NCI-H446 (cell line): ENCODE data around the gene RBM28.

ENCODE experiments used
- DNase-seq, 2 experiments: peaks; one replicate each; lab custom pipeline; 2025; lab: John Stamatoyannopoulos, UW

The RBM28 gene, protein sequence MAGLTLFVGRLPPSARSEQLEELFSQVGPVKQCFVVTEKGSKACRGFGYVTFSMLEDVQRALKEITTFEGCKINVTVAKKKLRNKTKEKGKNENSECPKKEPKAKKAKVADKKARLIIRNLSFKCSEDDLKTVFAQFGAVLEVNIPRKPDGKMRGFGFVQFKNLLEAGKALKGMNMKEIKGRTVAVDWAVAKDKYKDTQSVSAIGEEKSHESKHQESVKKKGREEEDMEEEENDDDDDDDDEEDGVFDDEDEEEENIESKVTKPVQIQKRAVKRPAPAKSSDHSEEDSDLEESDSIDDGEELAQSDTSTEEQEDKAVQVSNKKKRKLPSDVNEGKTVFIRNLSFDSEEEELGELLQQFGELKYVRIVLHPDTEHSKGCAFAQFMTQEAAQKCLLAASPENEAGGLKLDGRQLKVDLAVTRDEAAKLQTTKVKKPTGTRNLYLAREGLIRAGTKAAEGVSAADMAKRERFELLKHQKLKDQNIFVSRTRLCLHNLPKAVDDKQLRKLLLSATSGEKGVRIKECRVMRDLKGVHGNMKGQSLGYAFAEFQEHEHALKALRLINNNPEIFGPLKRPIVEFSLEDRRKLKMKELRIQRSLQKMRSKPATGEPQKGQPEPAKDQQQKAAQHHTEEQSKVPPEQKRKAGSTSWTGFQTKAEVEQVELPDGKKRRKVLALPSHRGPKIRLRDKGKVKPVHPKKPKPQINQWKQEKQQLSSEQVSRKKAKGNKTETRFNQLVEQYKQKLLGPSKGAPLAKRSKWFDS

GRCh38 chr7:128343554-128344430 lies at the start of gene RBM28:
RBM28 (minus strand) TSS chr7:128343908; CDS start chr7:128343793, 115 bp downstream.
- DNase-seq: peak; percentile 79 to 91

GRCh38 chr7:128392446-128393327 lies 49.0 kb upstream of the RBM28 start:
- no peak for DNase-seq

DNA sequence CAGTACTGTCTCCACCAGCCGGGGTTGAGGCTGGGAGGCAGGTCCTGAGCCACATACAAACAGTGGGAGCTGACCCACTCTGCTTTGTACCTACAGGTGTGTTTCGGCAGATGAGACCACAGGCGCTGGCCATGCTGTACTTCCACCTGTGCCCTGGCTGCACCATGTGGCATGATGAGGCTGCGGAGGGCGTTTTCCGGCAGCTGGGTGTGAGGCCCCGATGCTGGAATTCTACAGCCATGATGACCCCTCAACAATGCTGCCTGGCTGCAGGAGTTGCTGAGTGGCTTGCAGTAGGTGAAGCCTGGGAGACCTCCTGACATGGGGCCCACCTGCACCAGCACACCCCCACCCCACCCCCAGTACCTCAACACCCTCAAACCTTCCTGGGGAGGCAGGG lies 48.1 kb upstream of the RBM28 start:
- no peak for DNase-seq

- no peak for DNase-seq
These were observed 47.3 kb upstream of the RBM28 start for GRCh38 chr7:128390871-128391565.

DNA sequence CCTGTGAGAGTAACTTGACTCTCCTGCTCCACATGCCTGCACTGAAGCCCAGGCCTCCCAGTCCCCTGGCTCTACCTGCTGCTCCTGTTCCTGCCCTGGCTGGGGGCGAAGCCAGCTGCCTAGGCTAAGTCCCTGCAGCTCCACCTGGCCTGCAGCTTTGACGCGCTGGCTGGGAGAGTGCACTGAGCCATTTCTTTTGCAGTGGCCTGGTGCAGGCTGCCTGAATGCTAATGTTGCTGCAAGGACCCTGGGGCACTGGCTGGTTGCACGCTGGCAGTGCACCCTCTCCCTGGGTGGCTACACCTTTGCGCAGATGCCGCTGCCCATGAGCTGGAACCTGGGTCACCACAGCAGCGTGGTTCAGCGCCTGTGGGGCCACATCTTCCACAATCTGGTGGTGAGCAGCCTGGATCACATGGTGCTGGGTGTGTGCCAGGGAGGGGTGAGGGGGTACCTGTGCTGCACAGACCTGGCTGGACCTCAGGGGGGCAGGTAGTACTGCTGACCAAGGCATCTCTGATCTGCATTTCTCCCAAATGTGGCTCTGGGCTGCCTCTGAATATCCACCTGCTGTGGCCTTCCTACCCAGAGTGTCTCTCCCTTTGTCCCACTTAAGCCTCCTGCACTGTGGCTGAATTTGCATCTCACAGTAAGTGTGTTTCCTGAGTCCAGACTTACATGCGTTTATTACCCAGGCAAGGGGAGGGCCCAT lies 46.1 kb upstream of the RBM28 start:
- DNase-seq: no peak

- DNase-seq: no peak
These were observed 45.4 kb upstream of the RBM28 start for GRCh38 chr7:128389085-128389617.

DNA sequence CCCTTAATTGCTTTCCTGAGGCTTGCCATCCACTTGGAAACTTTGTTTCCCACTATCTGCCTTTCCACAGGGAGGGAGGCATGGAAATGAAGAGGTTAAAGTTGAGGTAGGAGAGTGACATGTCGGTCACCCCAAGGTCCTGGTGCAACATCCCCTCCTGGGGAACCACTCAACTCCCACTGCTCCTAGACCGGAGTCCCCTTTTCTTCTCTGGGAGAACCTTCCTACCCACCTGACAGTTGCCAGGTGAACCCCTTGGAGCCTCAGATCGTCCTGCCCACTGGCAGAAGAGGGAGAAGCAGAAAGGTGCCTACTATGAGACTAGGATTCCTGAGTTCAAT lies 44.4 kb upstream of the RBM28 start:
- no peak for DNase-seq

GRCh38 chr7:128387216-128388144 lies 43.8 kb upstream of the RBM28 start:
- peak; percentile 74 to 90 for DNase-seq

- no peak for DNase-seq
These were observed 42.5 kb upstream of the RBM28 start for GRCh38 chr7:128385988-128386925.

GRCh38 chr7:128384726-128385125 lies 41.0 kb upstream of the RBM28 start:
- no peak for DNase-seq

DNA sequence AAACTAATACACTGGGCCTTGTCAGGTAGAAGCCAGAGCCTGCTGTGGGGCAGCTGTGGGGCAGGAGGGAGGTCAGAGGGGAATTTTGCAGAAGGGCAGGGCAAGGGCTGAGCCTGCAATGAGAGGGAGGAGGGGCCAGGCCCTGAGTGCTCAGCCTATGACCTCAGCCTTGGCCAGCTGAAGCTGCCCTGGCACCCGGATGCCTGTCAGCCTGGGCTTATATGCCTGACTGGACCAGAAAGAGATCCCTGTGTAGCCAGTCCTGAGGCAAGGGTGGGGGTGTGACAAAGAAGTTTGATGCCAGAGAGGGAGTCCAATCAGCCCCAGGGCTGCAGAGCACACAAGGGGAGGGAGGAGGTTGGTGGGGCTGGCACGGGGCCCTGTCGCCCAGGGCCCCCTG lies 40.1 kb upstream of the RBM28 start:
- DNase-seq: peak in 1 of 2 experiments; percentile 32

GRCh38 chr7:128381161-128381821 lies 37.6 kb upstream of the RBM28 start:
- DNase-seq: peak in 1 of 2 experiments; percentile 5

- no peak for DNase-seq
These were observed 36.9 kb upstream of the RBM28 start for GRCh38 chr7:128380483-128381106.

DNA sequence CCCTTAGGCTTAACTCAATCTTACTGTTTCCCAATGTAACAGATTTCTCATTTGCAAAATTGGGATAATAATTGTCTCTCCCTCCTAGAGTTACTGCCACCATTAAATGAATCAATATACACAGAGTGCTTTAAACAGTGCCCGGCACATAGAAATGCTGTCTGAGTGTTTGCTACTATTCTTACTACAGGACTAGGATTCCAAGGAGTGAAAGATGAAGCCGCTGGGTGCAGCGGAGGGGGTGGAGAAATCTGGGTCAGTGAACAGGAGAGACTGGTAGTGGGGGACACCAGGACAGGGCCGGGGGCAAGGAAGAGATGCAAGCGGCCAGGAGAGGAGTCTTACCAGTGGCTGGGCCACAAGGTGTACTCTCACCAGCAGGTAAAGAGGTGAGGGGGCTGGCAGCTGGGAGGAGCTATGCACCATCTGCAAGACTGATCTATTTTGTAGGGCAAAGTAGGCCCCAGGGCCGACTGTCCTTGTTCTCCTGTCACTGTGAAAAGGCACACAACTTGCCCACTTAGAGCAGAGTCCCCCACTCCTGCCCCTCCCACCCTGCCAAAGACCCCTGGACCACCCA lies 36.3 kb upstream of the RBM28 start:
- DNase-seq: no peak

- no peak for DNase-seq
These were observed 34.9 kb upstream of the RBM28 start for GRCh38 chr7:128378637-128379036.

- DNase-seq: no peak
These were observed 32.4 kb upstream of the RBM28 start for GRCh38 chr7:128376077-128376476.
